Trophoblast cell (in vitro differentiated cells and primary cell): ENCODE measurements around the gene SSX2IP.

Source experiments
- DNase-seq, 2 donors: peaks; one replicate each; pipeline ENCODE4 v3.0.0-alpha.2; 2016
- H2AFZ ChIP-seq: 2 replicates; pipeline ENCODE4 v1.6.1; 2013; ENCODE audit warnings: low read length, moderate library complexity, mild to moderate bottlenecking; ENCODE audit not compliant: insufficient read depth, poor library complexity
- H2AK5ac ChIP-seq: 2 replicates; pipeline ENCODE4 v1.6.1; 2013; ENCODE audit warnings: mild to moderate bottlenecking, low read length
- H2BK120ac ChIP-seq: 2 replicates; pipeline ENCODE4 v1.6.1; 2013; ENCODE audit warnings: low read length, mild to moderate bottlenecking, moderate library complexity; ENCODE audit not compliant: insufficient read depth, poor library complexity
- H2BK12ac ChIP-seq: 2 replicates; pipeline ENCODE4 v1.6.1; 2013; ENCODE audit warnings: mild to moderate bottlenecking, low read length, moderate library complexity
- H2BK5ac ChIP-seq: 2 replicates; pipeline ENCODE4 v1.6.1; 2013; ENCODE audit warnings: low read length, low read depth, moderate library complexity, mild to moderate bottlenecking; ENCODE audit not compliant: poor library complexity
- H3K14ac ChIP-seq: 2 replicates; pipeline ENCODE4 v1.6.1; 2013; ENCODE audit warnings: mild to moderate bottlenecking, low read length
- H3K18ac ChIP-seq: 2 replicates; pipeline ENCODE4 v1.6.1; 2013; ENCODE audit warnings: mild to moderate bottlenecking, low read length
- H3K23ac ChIP-seq: 2 replicates; pipeline ENCODE4 v1.6.1; 2013; ENCODE audit warnings: low read length
- H3K27ac ChIP-seq: 2 replicates; pipeline ENCODE4 v1.5.1; 2013; ENCODE audit warnings: low read depth, mild to moderate bottlenecking, inconsistent platforms, low read length, moderate library complexity
- H3K27me3 ChIP-seq: 2 replicates; pipeline ENCODE4 v1.6.1; 2013; ENCODE audit warnings: inconsistent platforms, mild to moderate bottlenecking, low read length, moderate library complexity; ENCODE audit not compliant: insufficient read depth
- H3K36me3 ChIP-seq, 2 experiments: 1 replicate in 1 of 2; 2 replicates in 1 of 2; pipeline ENCODE4 v1.6.1; 2013; ENCODE audit warnings: low read length in 2 of 2, mild to moderate bottlenecking in 2 of 2, moderate library complexity in 1 of 2; ENCODE audit not compliant: insufficient read depth in 2 of 2, control insufficient read depth in 1 of 2
- H3K4ac ChIP-seq: 2 replicates; pipeline ENCODE4 v1.6.1; 2013; ENCODE audit warnings: low read depth, mild to moderate bottlenecking, low read length, moderate library complexity
- H3K4me1 ChIP-seq, 2 experiments: 1 replicate in 1 of 2; 2 replicates in 1 of 2; pipeline ENCODE4 v1.6.1; 2013; ENCODE audit warnings: low read length in 2 of 2, mild to moderate bottlenecking in 2 of 2, moderate library complexity in 1 of 2; ENCODE audit not compliant: insufficient read depth in 2 of 2, control insufficient read depth in 1 of 2
- H3K4me2 ChIP-seq: 2 replicates; pipeline ENCODE4 v1.6.1; 2013; ENCODE audit warnings: inconsistent platforms, mild to moderate bottlenecking, low read length, moderate library complexity
- H3K4me3 ChIP-seq: 2 replicates; pipeline ENCODE4 v1.5.1; 2013; ENCODE audit warnings: mild to moderate bottlenecking, low read depth, low read length, inconsistent platforms
- H3K79me1 ChIP-seq: one replicate; pipeline ENCODE4 v1.6.1; 2013; ENCODE audit warnings: low read length
- H3K79me2 ChIP-seq: 2 replicates; pipeline ENCODE4 v1.6.1; 2013; ENCODE audit warnings: low read length, mild to moderate bottlenecking; ENCODE audit not compliant: control insufficient read depth, insufficient read depth, poor library complexity
- H3K9ac ChIP-seq: 2 replicates; pipeline ENCODE4 v1.6.1; 2013; ENCODE audit warnings: mild to moderate bottlenecking, low read length
- H3K9me3 ChIP-seq: 2 replicates; pipeline ENCODE4 v1.6.1; 2013; ENCODE audit warnings: low read depth, mild to moderate bottlenecking, control low read depth, inconsistent platforms, low read length; ENCODE audit not compliant: insufficient read depth
- H4K12ac ChIP-seq: 2 replicates; pipeline ENCODE4 v1.6.1; 2013; ENCODE audit warnings: low read depth, mild to moderate bottlenecking, low read length, moderate library complexity
- H4K8ac ChIP-seq: 2 replicates; pipeline ENCODE4 v1.6.1; 2013; ENCODE audit warnings: low read depth, mild to moderate bottlenecking, low read length, moderate library complexity
- H4K91ac ChIP-seq: one replicate; pipeline ENCODE4 v1.6.1; 2013; ENCODE audit warnings: low read depth, mild to moderate bottlenecking, low read length, moderate library complexity
- WGBS: extraction: QIAGEN DNeasy Blood & Tissue Kit; methylation state at CpG from one replicate; pipeline ENCODE4 v1.1.7; 2013; ENCODE audit warnings: missing lambda C conversion rate; ENCODE audit not compliant: insufficient read length, insufficient coverage; ENCODE audit errors: extremely low coverage; 5-methylcytosine and 5-hydroxymethylcytosine counted together

Gene SSX2IP

DNA sequence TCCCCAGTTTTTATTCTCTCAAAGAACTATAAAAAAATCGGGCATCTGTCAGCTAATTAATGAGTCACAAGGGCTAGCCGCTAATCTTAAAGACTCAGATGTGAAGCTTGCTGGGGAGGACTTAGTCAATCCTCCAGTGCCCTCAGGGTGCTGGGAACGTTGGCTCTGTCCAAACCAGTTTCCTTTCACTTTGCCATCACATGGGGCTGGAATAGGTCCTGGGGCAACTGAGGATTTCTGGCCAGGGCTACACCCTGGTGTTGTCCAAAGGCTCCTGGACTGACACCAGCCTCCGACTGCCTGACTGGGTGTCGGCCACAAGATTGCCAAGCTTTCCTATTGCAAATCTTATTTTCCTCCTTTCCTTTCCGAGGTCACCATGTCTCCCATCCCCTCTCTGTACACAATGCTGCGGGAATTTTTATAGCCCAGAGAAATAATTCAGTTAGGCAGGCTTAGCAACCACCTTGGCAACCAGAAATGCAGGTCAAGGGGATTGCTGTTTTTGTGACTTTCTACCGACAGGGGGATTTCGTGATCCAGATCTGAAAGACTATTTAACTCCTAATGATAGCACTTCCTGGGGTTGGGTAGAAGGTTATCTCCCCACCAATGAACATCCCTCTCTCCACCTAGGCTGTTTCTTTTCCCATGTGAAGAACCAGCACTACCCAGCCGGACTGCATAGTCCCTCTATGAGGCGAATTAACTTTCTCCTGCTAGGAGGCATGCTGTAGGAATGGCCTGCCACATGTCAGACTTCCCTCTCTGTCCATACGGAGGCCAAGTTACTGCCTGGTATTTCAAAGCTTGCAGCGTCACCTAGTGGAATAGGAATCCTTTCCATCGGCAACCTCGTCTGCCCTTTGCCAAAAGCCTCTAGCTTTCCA is 86.1 kb downstream of the SSX2IP start:
- Histone ChIP-seq H3K9me3 (peaks cover 14% of the 10 kb centered on the region), H3K79me2 (no peaks in the 10 kb centered on the region), H4K12ac (no peak overlapping the region), H3K4ac (no peak overlapping the region), H3K23ac (no peak overlapping the region), H2BK12ac (peak overlapping the region; percentile 33), H3K4me1 (peaks cover 5 to 14% of the 10 kb centered on the region in 2 experiments), H3K79me1 (peaks cover 10% of the 10 kb centered on the region), H3K18ac (no peak overlapping the region), H3K27ac (peak overlapping the region; percentile 94), H3K36me3 (peaks cover 2 to 4% of the 10 kb centered on the region in 2 experiments), H3K4me3 (no peak overlapping the region), H4K91ac (peak overlapping the region; percentile 36), H3K4me2 (no peak overlapping the region), H2BK120ac (no peak overlapping the region), H2AFZ (no peak overlapping the region), H3K27me3 (no peaks in the 10 kb centered on the region), H4K8ac (peak overlapping the region; percentile 49), H2AK5ac (peak overlapping the region; percentile 50), H3K14ac (no peak overlapping the region), H2BK5ac (peak overlapping the region; percentile 43), H3K9ac (no peak overlapping the region)
- no CpG with 5 or more reads among the region's 15 CpGs for WGBS
- DNase-seq: peak; percentile 50 to 66

DNA sequence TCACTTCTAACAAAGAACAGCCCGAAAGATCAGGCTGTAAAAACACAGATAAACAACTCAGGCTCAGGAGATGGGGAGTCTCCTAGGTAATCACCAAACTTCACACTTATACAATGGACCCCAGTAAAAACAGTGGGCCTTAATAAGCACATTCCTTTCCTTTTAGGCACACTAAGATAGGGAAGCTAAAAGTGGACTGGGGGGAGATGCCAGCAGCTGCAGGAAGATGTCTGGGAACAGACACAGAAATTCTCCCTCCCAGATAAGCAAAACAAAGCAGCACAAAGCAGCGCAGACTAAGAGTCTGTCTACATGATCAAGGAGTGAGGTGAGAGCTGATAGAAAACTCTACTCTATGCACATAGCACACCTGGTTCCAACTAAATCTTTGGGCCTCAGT is 87.0 kb downstream of the SSX2IP start:
- Histone ChIP-seq H3K36me3 (peaks cover 2 to 4% of the 10 kb centered on the region in 2 experiments), H3K23ac (no peak overlapping the region), H3K9me3 (peaks cover 14% of the 10 kb centered on the region), H3K27ac (peak overlapping the region; percentile 94), H3K9ac (no peak overlapping the region), H2AFZ (no peak overlapping the region), H3K4me2 (no peak overlapping the region), H3K27me3 (no peaks in the 10 kb centered on the region), H2AK5ac (no peak overlapping the region), H2BK120ac (peak overlapping the region; percentile 52), H3K18ac (no peak overlapping the region), H4K12ac (no peak overlapping the region), H2BK5ac (peak overlapping the region; percentile 65), H3K79me2 (no peaks in the 10 kb centered on the region), H3K4ac (no peak overlapping the region), H4K8ac (no peak overlapping the region), H2BK12ac (no peak overlapping the region), H3K4me1 (peaks cover 5 to 14% of the 10 kb centered on the region in 2 experiments), H3K4me3 (no peak overlapping the region), H4K91ac (no peak overlapping the region), H3K14ac (no peak overlapping the region), H3K79me1 (peaks cover 10% of the 10 kb centered on the region)
- WGBS: no CpG with 5 or more reads among the region's 2 CpGs
- no peak for DNase-seq

DNA sequence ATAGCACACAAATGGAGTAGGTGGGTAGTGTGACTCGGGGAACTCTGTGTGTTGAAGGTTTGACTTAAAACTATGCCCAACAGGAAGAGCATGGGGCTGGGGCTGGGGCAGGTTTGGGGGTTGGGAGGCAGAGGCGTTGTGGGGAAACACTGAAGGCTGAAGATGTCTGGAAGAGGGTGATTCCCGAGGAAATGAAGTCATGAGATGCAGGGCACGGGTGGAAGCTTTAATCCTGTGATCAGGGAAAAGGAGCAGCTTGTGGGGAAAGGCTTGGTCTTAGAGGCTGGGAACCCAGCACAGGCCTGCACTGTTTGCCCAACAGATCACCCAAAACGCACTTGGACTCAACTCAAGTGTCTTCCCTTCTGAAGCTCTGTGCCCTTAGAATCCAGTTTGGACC is 89.5 kb downstream of the SSX2IP start:
- H3K4me2 ChIP-seq: no peak overlapping the region
- H3K36me3 ChIP-seq: peaks cover 2 to 4% of the 10 kb centered on the region in 2 experiments
- H4K12ac ChIP-seq: no peak overlapping the region
- no peak overlapping the region for H2BK12ac ChIP-seq
- H3K9me3 ChIP-seq: peaks cover 11% of the 10 kb centered on the region
- H3K4me3 ChIP-seq: no peak overlapping the region
- H3K27ac ChIP-seq: no peak overlapping the region
- no peak overlapping the region for H2AFZ ChIP-seq
- H2BK5ac ChIP-seq: no peak overlapping the region
- WGBS: no CpG with 5 or more reads among the region's 5 CpGs
- no peak overlapping the region for H3K18ac ChIP-seq
- no peak overlapping the region for H4K8ac ChIP-seq
- H3K4ac ChIP-seq: no peak overlapping the region
- peaks cover 10% of the 10 kb centered on the region for H3K79me1 ChIP-seq
- H3K23ac ChIP-seq: no peak overlapping the region
- H3K9ac ChIP-seq: no peak overlapping the region
- peaks cover 5 to 14% of the 10 kb centered on the region in 2 experiments for H3K4me1 ChIP-seq
- DNase-seq: no peak
- no peak overlapping the region for H3K14ac ChIP-seq
- H3K79me2 ChIP-seq: no peaks in the 10 kb centered on the region
- no peak overlapping the region for H4K91ac ChIP-seq
- H2AK5ac ChIP-seq: no peak overlapping the region
- no peaks in the 10 kb centered on the region for H3K27me3 ChIP-seq
- H2BK120ac ChIP-seq: no peak overlapping the region

DNA sequence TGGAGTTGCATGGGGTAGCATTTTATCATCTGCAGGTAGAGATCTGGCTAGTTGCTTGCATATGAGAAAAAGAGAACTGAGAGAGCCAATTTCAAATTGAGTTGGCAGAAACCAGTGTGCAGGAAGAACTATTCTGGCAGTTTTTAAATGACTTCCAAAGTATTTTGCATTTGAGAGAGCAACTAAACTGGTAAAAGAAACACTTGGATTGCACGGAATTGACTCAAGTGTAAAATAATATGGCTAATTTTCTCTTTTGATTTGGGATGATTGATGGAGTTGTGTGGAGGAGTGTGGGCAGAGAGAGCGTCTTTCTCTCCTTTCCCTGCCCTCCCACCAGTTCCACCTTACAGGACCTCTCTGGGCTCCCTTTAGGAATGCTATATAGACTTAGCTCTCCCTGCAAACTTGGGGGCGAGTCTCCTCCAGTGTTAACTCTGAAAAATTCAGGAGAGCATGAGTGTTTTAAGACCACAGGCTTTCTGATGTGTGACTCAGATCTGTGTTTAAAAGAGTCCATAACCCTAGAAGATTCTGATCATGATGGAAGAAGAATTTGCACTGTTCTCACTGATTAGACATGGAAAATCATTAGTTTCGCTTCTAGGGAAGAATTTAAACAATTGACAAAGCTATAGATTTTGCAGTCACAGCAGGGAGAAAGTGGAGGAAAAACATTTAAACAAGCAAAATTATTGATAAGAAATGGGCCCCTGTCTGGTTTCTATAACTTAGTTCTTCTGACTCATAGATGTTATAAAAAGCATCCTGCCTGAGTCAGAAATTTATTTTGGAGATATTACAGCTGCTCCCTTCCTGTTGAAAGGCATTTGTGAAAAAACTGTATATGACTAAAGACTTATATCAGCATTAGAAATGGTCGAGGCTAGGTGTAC is 91.2 kb downstream of the SSX2IP start:
- DNase-seq: no peak
- H3K18ac ChIP-seq: no peak overlapping the region
- no peak overlapping the region for H3K4me2 ChIP-seq
- no peaks in the 10 kb centered on the region for H3K79me2 ChIP-seq
- H3K9ac ChIP-seq: no peak overlapping the region
- no peaks in the 10 kb centered on the region for H3K27me3 ChIP-seq
- H3K14ac ChIP-seq: no peak overlapping the region
- H3K79me1 ChIP-seq: peaks cover 10% of the 10 kb centered on the region
- H3K36me3 ChIP-seq: no peaks in the 10 kb centered on the region
- H3K9me3 ChIP-seq: no peaks in the 10 kb centered on the region
- H3K4me3 ChIP-seq: no peak overlapping the region
- H4K8ac ChIP-seq: no peak overlapping the region
- no peak overlapping the region for H3K27ac ChIP-seq
- H2AFZ ChIP-seq: no peak overlapping the region
- no peak overlapping the region for H3K4ac ChIP-seq
- no peak overlapping the region for H2BK5ac ChIP-seq
- no peak overlapping the region for H2BK120ac ChIP-seq
- H2AK5ac ChIP-seq: no peak overlapping the region
- no peak overlapping the region for H4K12ac ChIP-seq
- no peak overlapping the region for H3K23ac ChIP-seq
- no CpG with 5 or more reads among the region's 5 CpGs for WGBS
- H3K4me1 ChIP-seq: peaks cover 0 to 9% of the 10 kb centered on the region in 2 experiments
- H2BK12ac ChIP-seq: no peak overlapping the region
- no peak overlapping the region for H4K91ac ChIP-seq
